Measurements from ENCODE around the gene C12orf60. TPM values are rescaled to one million over a fixed set of nuclear protein-coding genes. Genes with fewer than 3 reads are reported as not detected.
A peak's percentile ranks its signal among the peaks of the same experiment; 100 is the strongest.

Gene C12orf60
- polyA plus RNA-seq, 3 donors = 0.11 to 0.46 TPM; not detected in 1

GRCh38 chr12:14771651-14772137 lies 31.8 kb upstream of the C12orf60 start:
- no peaks in the 10 kb centered on the region for H3K36me3 ChIP-seq (replicated peaks in 1 of 2; ENCODE audit: control insufficient read depth in 1 of 2, insufficient read depth in 2 of 2, low read length in 2 of 2)
- Mint-ChIP-seq H3K27me3 (ENCODE audit: low read depth in 3 of 3) (peaks cover 0 to 3% (median 1%) of the 10 kb centered on the region in 3 donors), H3K9me3 (peaks cover 0 to 7% (median 0%) of the 10 kb centered on the region in 7 donors), H3K4me3 (peak overlapping the region; percentile 52 to 98), H3K4me1 (peaks cover 60% of the 10 kb centered on the region), H3K36me3 (peaks cover 3 to 6% of the 10 kb centered on the region in 2 donors), H3K27ac (peak overlapping the region in 6 of 7 donors; percentile 35 to 99 (median 80))
- H3K9ac ChIP-seq (ENCODE audit: insufficient read depth, low read length, poor library complexity, severe bottlenecking) = peak overlapping the region; percentile 87
- peaks cover 41 to 53% of the 10 kb centered on the region in 2 donors for H3K4me1 ChIP-seq (ENCODE audit: control insufficient read depth in 1 of 2, insufficient read depth in 2 of 2, low read length in 2 of 2)
- peak overlapping the region; percentile 93 for H2AFZ ChIP-seq (ENCODE audit: insufficient read depth, low read depth, low read length, poor library complexity, severe bottlenecking)
- H4K20me1 ChIP-seq (ENCODE audit: insufficient read depth, low read length) = peaks cover 5% of the 10 kb centered on the region
- peak overlapping the region; percentile 87 to 96 (median 90) for H3K4me3 ChIP-seq (replicated peaks in 1 of 3; ENCODE audit: low read depth in 2 of 3, low read length in 3 of 3)
- H3K4me2 ChIP-seq (replicated peaks; ENCODE audit: extremely low read depth, low read length, poor library complexity, severe bottlenecking) = peak overlapping the region; percentile 97
- no peaks in the 10 kb centered on the region for H3K27me3 ChIP-seq (ENCODE audit: control insufficient read depth in 2 of 2, insufficient read depth in 2 of 2, low read length in 2 of 2)
- no peak for DNase-seq
- intact Hi-C loops (cut with micrococcal nuclease) = no loop called here
- no CpG with 5 or more reads among the region's 6 CpGs for WGBS (ENCODE audit: insufficient coverage)
- TF ChIP-seq CTCF (IDR thresholded peaks at IDR 0.05) = no peak
- peaks cover 0 to 6% of the 10 kb centered on the region in 2 donors for H3K9me3 ChIP-seq (replicated peaks in 1 of 2; ENCODE audit: control insufficient read depth in 1 of 2, insufficient read depth in 1 of 2, low read length in 2 of 2)
- H3K79me2 ChIP-seq (ENCODE audit: insufficient read depth, low read length) = peaks cover 68% of the 10 kb centered on the region
- peak overlapping the region in 1 of 2 donors; percentile 96 for H3K27ac ChIP-seq (ENCODE audit: low read depth in 1 of 2, low read length in 2 of 2)

- H3K9me3 Mint-ChIP-seq = peaks cover 0 to 7% (median 0%) of the 10 kb centered on the region in 7 donors
- Histone ChIP-seq H3K4me2 (replicated peaks; ENCODE audit: extremely low read depth, low read length, poor library complexity, severe bottlenecking) (no peak overlapping the region), H2AFZ (ENCODE audit: insufficient read depth, low read depth, low read length, poor library complexity, severe bottlenecking) (no peak overlapping the region), H3K27ac (ENCODE audit: low read depth in 1 of 2, low read length in 2 of 2) (no peak overlapping the region), H3K9ac (ENCODE audit: insufficient read depth, low read length, poor library complexity, severe bottlenecking) (no peak overlapping the region), H3K36me3 (replicated peaks in 1 of 2; ENCODE audit: control insufficient read depth in 1 of 2, insufficient read depth in 2 of 2, low read length in 2 of 2) (no peaks in the 10 kb centered on the region), H3K27me3 (ENCODE audit: control insufficient read depth in 2 of 2, insufficient read depth in 2 of 2, low read length in 2 of 2) (no peaks in the 10 kb centered on the region), H3K9me3 (replicated peaks in 1 of 2; ENCODE audit: control insufficient read depth in 1 of 2, insufficient read depth in 1 of 2, low read length in 2 of 2) (peaks cover 0 to 6% of the 10 kb centered on the region in 2 donors), H3K79me2 (ENCODE audit: insufficient read depth, low read length) (peaks cover 69% of the 10 kb centered on the region), H3K4me1 (ENCODE audit: control insufficient read depth in 1 of 2, insufficient read depth in 2 of 2, low read length in 2 of 2) (peaks cover 41 to 53% of the 10 kb centered on the region in 2 donors), H4K20me1 (ENCODE audit: insufficient read depth, low read length) (peaks cover 5% of the 10 kb centered on the region), H3K4me3 (replicated peaks in 1 of 3; ENCODE audit: low read depth in 2 of 3, low read length in 3 of 3) (no peak overlapping the region)
- peaks cover 0 to 3% of the 10 kb centered on the region in 2 donors for H3K36me3 Mint-ChIP-seq
- H3K27me3 Mint-ChIP-seq (ENCODE audit: low read depth in 3 of 3) = peaks cover 0 to 3% (median 1%) of the 10 kb centered on the region in 3 donors
- TF ChIP-seq CTCF (IDR thresholded peaks at IDR 0.05) = no peak
- no peak for DNase-seq
- peaks cover 56% of the 10 kb centered on the region for H3K4me1 Mint-ChIP-seq
- WGBS (ENCODE audit: insufficient coverage) = no CpG with 5 or more reads among the region's 5 CpGs
- no peak overlapping the region for H3K27ac Mint-ChIP-seq
- intact Hi-C loops (cut with micrococcal nuclease) = no loop called here
- no peak overlapping the region for H3K4me3 Mint-ChIP-seq
These were observed 30.5 kb upstream of the C12orf60 start for GRCh38 chr12:14772946-14773345.

All from CD14-positive monocyte (primary cell).